ENCODE data around the gene MAGI1. TPM values are rescaled to one million over a fixed set of nuclear protein-coding genes. Genes with fewer than 3 reads are reported as not detected.

The MAGI1 gene
- total and polyA plus RNA-seq, 2 experiments from 2014 or later: 33.9 to 87.0 TPM

- Histone ChIP-seq H3K27me3 (no peaks in the 10 kb centered on the region), H3K4me3 (no peak overlapping the region), H3K36me3 (no peaks in the 10 kb centered on the region), H3K4me1 (ENCODE audit: low read depth) (peaks cover 21% of the 10 kb centered on the region), H3K9me3 (ENCODE audit: low read depth) (no peaks in the 10 kb centered on the region), H3K27ac (peak overlapping the region; percentile 34)
- TF ChIP-seq CTCF (IDR thresholded peaks at IDR 0.05; ENCODE audit: low read depth, low read length): no peak
- DNase-seq (ENCODE audit: low read depth in 1 of 2, low spot score in 1 of 2): peak in 1 of 2 donors; percentile 56
Observed at GRCh38 chr3:65961733-65962132, 77.0 kb downstream of the MAGI1 start.

- TF ChIP-seq CTCF (IDR thresholded peaks at IDR 0.05; ENCODE audit: low read depth, low read length): no peak
- Histone ChIP-seq H3K4me1 (ENCODE audit: low read depth) (peaks cover 21% of the 10 kb centered on the region), H3K36me3 (no peaks in the 10 kb centered on the region), H3K4me3 (no peak overlapping the region), H3K9me3 (ENCODE audit: low read depth) (no peaks in the 10 kb centered on the region), H3K27ac (no peak overlapping the region), H3K27me3 (no peaks in the 10 kb centered on the region)
- DNase-seq (ENCODE audit: low read depth in 1 of 2, low spot score in 1 of 2): no peak
Observed at GRCh38 chr3:65961128-65961527, 77.6 kb downstream of the MAGI1 start.

GRCh38 chr3:65960087-65960486, 78.6 kb downstream of the MAGI1 start:
- H3K4me1 ChIP-seq (ENCODE audit: low read depth): peaks cover 21% of the 10 kb centered on the region
- H3K27me3 ChIP-seq: no peaks in the 10 kb centered on the region
- TF ChIP-seq CTCF (IDR thresholded peaks at IDR 0.05; ENCODE audit: low read depth, low read length): no peak
- H3K36me3 ChIP-seq: no peaks in the 10 kb centered on the region
- H3K27ac ChIP-seq: no peak overlapping the region
- peak in 1 of 2 donors; percentile 90 for DNase-seq (ENCODE audit: low read depth in 1 of 2, low spot score in 1 of 2)
- H3K9me3 ChIP-seq (ENCODE audit: low read depth): no peaks in the 10 kb centered on the region
- H3K4me3 ChIP-seq: no peak overlapping the region

- Histone ChIP-seq H3K9me3 (ENCODE audit: low read depth) (no peaks in the 10 kb centered on the region), H3K4me1 (ENCODE audit: low read depth) (peaks cover 26% of the 10 kb centered on the region), H3K4me3 (no peak overlapping the region), H3K36me3 (no peaks in the 10 kb centered on the region), H3K27ac (no peak overlapping the region), H3K27me3 (no peaks in the 10 kb centered on the region)
- TF ChIP-seq CTCF (IDR thresholded peaks at IDR 0.05; ENCODE audit: low read depth, low read length): no peak
- DNase-seq (ENCODE audit: low read depth in 1 of 2, low spot score in 1 of 2): no peak
Observed at GRCh38 chr3:65958216-65958615, 80.5 kb downstream of the MAGI1 start.

- TF ChIP-seq CTCF (IDR thresholded peaks at IDR 0.05; ENCODE audit: low read depth, low read length): no peak
- peak overlapping the region; percentile 27 for H3K27ac ChIP-seq
- DNase-seq (ENCODE audit: low read depth in 1 of 2, low spot score in 1 of 2): peak in 1 of 2 donors; percentile 40
- H3K27me3 ChIP-seq: no peaks in the 10 kb centered on the region
- H3K36me3 ChIP-seq: no peaks in the 10 kb centered on the region
- H3K4me3 ChIP-seq: no peak overlapping the region
- no peaks in the 10 kb centered on the region for H3K9me3 ChIP-seq (ENCODE audit: low read depth)
- H3K4me1 ChIP-seq (ENCODE audit: low read depth): peaks cover 23% of the 10 kb centered on the region
Observed at GRCh38 chr3:65955792-65956477, 82.8 kb downstream of the MAGI1 start.
